C4-2B (cell line): ENCODE results near the gene ZNF445.
"Not testable (repeated sequence)": the region's sequence is repeated elsewhere in the genome, so short reads cannot be mapped to it uniquely, and the experiment has no call there.

Experiments
- H3K27ac ChIP-seq: fragments of 450-650 bp; 2 replicates; pipeline ENCODE4 v1.5.1; 2017
- CTCF ChIP-seq: fragments of 450-650 bp; conservative IDR thresholded peaks from 2 replicates; pipeline ENCODE4 v1.5.1; 2017; ENCODE audit warnings: mild to moderate bottlenecking
- ZFX ChIP-seq: fragments of 450-650 bp; IDR thresholded peaks from 2 replicates; pipeline ENCODE4 v1.6.1; 2017

Gene ZNF445

GRCh38 chr3:44409640-44410410 is 67.6 kb downstream of the ZNF445 start:
- TF ChIP-seq CTCF (no peak), ZFX (no peak)
- H3K27ac ChIP-seq, result no peak overlapping the region

GRCh38 chr3:44402548-44402947 is 74.9 kb downstream of the ZNF445 start:
- no peak overlapping the region for H3K27ac ChIP-seq
- TF ChIP-seq CTCF (no peak), ZFX (no peak)

- TF ChIP-seq ZFX, result no peak
- no peak for TF ChIP-seq CTCF
- no peak overlapping the region for H3K27ac ChIP-seq
Observed at GRCh38 chr3:44400771-44401170, 76.7 kb downstream of the ZNF445 start.

- H3K27ac ChIP-seq, result no peak overlapping the region
- TF ChIP-seq CTCF (no peak), ZFX (no peak)
Observed at GRCh38 chr3:44398853-44399252, 78.6 kb downstream of the ZNF445 start.

- not testable (repeated sequence) for H3K27ac ChIP-seq
Observed at GRCh38 chr3:44398271-44398670, 79.2 kb downstream of the ZNF445 start.

- TF ChIP-seq CTCF (no peak), ZFX (no peak)
- H3K27ac ChIP-seq, result no peak overlapping the region
Observed at GRCh38 chr3:44396200-44397171, 81.0 kb downstream of the ZNF445 start.

- TF ChIP-seq ZFX, result no peak
- TF ChIP-seq CTCF, result no peak
- no peak overlapping the region for H3K27ac ChIP-seq
Observed at GRCh38 chr3:44395714-44396113, 81.8 kb downstream of the ZNF445 start.
